OCI-LY1 (cell line): ENCODE results near the gene FRRS1.

Experiments
- H2AFZ ChIP-seq: fragments of 200-600 bp; sonication (generic), shearing (Covaris generic); 2 replicates; pipeline ENCODE4 v1.6.0; 2014; ENCODE audit warnings: antibody characterized with exemption, mild to moderate bottlenecking, low read length
- H3F3A ChIP-seq: fragments of 200-600 bp; sonication (generic), shearing (Covaris generic); 2 replicates; pipeline ENCODE4 v1.6.0; 2014; ENCODE audit warnings: mild to moderate bottlenecking, antibody characterized with exemption, low read length, moderate library complexity; ENCODE audit not compliant: insufficient read depth
- H3K27ac ChIP-seq: fragments of 200-600 bp; sonication (generic); 2 replicates; pipeline ENCODE4 v1.5.1; 2014; ENCODE audit warnings: low read length, mixed run types, mild to moderate bottlenecking, low read depth; ENCODE audit not compliant: poor library complexity, severe bottlenecking
- H3K27me3 ChIP-seq: fragments of 200-600 bp; sonication (generic); 2 replicates; pipeline ENCODE4 v1.6.0; 2014; ENCODE audit warnings: antibody characterized with exemption, mild to moderate bottlenecking, low read length, moderate library complexity; ENCODE audit not compliant: insufficient read depth
- H3K36me3 ChIP-seq: fragments of 200-600 bp; sonication (generic); 2 replicates; pipeline ENCODE4 v1.6.1; 2014; ENCODE audit warnings: mild to moderate bottlenecking, antibody characterized with exemption, low read length, moderate library complexity, mixed read lengths; ENCODE audit not compliant: insufficient read depth
- H3K4me1 ChIP-seq: fragments of 200-600 bp; sonication (generic); 2 replicates; pipeline ENCODE4 v1.5.1; 2014; ENCODE audit warnings: mild to moderate bottlenecking, low read length, moderate library complexity; ENCODE audit not compliant: insufficient read depth, severe bottlenecking
- H3K4me2 ChIP-seq: fragments of 200-600 bp; sonication (generic), shearing (Covaris generic); 2 replicates; pipeline ENCODE4 v1.6.1; 2014; ENCODE audit warnings: low read length
- H3K4me3 ChIP-seq: fragments of 200-600 bp; sonication (generic); 2 replicates; pipeline ENCODE4 v1.5.1; 2014; ENCODE audit warnings: low read length, low read depth, mild to moderate bottlenecking, mixed read lengths; ENCODE audit not compliant: poor library complexity, severe bottlenecking
- H3K79me2 ChIP-seq: fragments of 200-600 bp; shearing (Covaris generic); 2 replicates; pipeline ENCODE4 v1.6.1; 2016; ENCODE audit warnings: mixed run types, low read length, mixed read lengths; ENCODE audit not compliant: insufficient read depth
- H3K9ac ChIP-seq: fragments of 200-600 bp; sonication (generic), shearing (Covaris generic); 2 replicates; pipeline ENCODE4 v1.6.1; 2014; ENCODE audit warnings: mild to moderate bottlenecking, low read length, mixed read lengths
- H3K9me2 ChIP-seq: fragments of 200-600 bp; sonication (generic), shearing (Covaris generic); 2 replicates; pipeline ENCODE4 v1.6.1; 2014; ENCODE audit warnings: low read depth, mild to moderate bottlenecking, low read length, mixed read lengths
- H3K9me3 ChIP-seq: fragments of 200-600 bp; shearing (Covaris generic); 2 replicates; pipeline ENCODE4 v1.6.1; 2014; ENCODE audit warnings: low read length, mixed read lengths
- H4K20me1 ChIP-seq: fragments of 200-600 bp; sonication (generic), shearing (Covaris generic); 2 replicates; pipeline ENCODE4 v1.6.0; 2016; ENCODE audit warnings: mild to moderate bottlenecking, low read length; ENCODE audit not compliant: insufficient read depth
- CTCF ChIP-seq: fragments of 200-600 bp; sonication (generic), shearing (Covaris generic); IDR thresholded peaks from 2 replicates; pipeline ENCODE4 v1.5.1; 2017; ENCODE audit warnings: mild to moderate bottlenecking, antibody characterized with exemption, low read length, moderate library complexity, mixed read lengths
- EZH2 ChIP-seq: fragments of 200-600 bp; sonication (generic), shearing (Covaris generic); IDR thresholded peaks from 2 replicates; pipeline ENCODE4 v1.8.0; 2017; ENCODE audit warnings: borderline replicate concordance, mixed run types, mild to moderate bottlenecking, antibody characterized with exemption, low read length, moderate library complexity, mixed read lengths

FRRS1 gene

GRCh38 chr1:99740141-99740540 lies 26.3 kb downstream of the FRRS1 start:
- Histone ChIP-seq H3K9me3 (no peaks in the 10 kb centered on the region), H3F3A (no peaks in the 10 kb centered on the region; the same call in 1 of the 2 replicates)

GRCh38 chr1:99738858-99739465 lies 27.5 kb downstream of the FRRS1 start:
- Histone ChIP-seq H3K9ac (no peak overlapping the region), H3K27me3 (no peaks in the 10 kb centered on the region), H3K27ac (no peak overlapping the region), H3K79me2 (no peaks in the 10 kb centered on the region), H3F3A (no peaks in the 10 kb centered on the region; the same call in 1 of the 2 replicates), H3K4me2 (no peak overlapping the region), H2AFZ (no peak overlapping the region), H3K36me3 (peaks cover 41% of the 10 kb centered on the region; the same call in 1 of the 2 replicates), H4K20me1 (no peaks in the 10 kb centered on the region), H3K9me2 (no peaks in the 10 kb centered on the region), H3K9me3 (no peaks in the 10 kb centered on the region), H3K4me3 (no peak overlapping the region), H3K4me1 (no peaks in the 10 kb centered on the region)
- no peak for TF ChIP-seq CTCF
- TF ChIP-seq EZH2: no peak

More at GRCh38 chr1:99740141-99740540, 26.3 kb downstream of the FRRS1 start:
- H3K79me2 ChIP-seq: no peaks in the 10 kb centered on the region
- no peaks in the 10 kb centered on the region for H3K9me2 ChIP-seq
- TF ChIP-seq EZH2 (no peak), CTCF (no peak)
- H3K4me2 ChIP-seq: no peak overlapping the region
- H3K27ac ChIP-seq: no peak overlapping the region
- H3K36me3 ChIP-seq: peaks cover 41% of the 10 kb centered on the region
- H3K9ac ChIP-seq: no peak overlapping the region
- no peaks in the 10 kb centered on the region for H4K20me1 ChIP-seq
- no peak overlapping the region for H3K4me3 ChIP-seq
- no peaks in the 10 kb centered on the region for H3K4me1 ChIP-seq
- no peak overlapping the region for H2AFZ ChIP-seq
- H3K27me3 ChIP-seq: no peaks in the 10 kb centered on the region

- Histone ChIP-seq H3K27me3 (no peaks in the 10 kb centered on the region), H3K4me3 (no peak overlapping the region), H3K36me3 (peaks cover 22% of the 10 kb centered on the region; the same call in 1 of the 2 replicates), H4K20me1 (no peaks in the 10 kb centered on the region), H3K9me3 (no peaks in the 10 kb centered on the region), H3K9me2 (no peaks in the 10 kb centered on the region), H3F3A (no peaks in the 10 kb centered on the region; the same call in 1 of the 2 replicates), H2AFZ (no peak overlapping the region), H3K4me2 (no peak overlapping the region), H3K27ac (no peak overlapping the region), H3K9ac (no peak overlapping the region), H3K4me1 (no peaks in the 10 kb centered on the region), H3K79me2 (no peaks in the 10 kb centered on the region)
- TF ChIP-seq EZH2 (no peak), CTCF (peak; percentile 53; the same call in 1 of the 2 replicates)
Observed at GRCh38 chr1:99737016-99737415, 29.4 kb downstream of the FRRS1 start.
